ENCODE measurements around the gene SLU7. TPM values are rescaled to one million over a fixed set of nuclear protein-coding genes. Genes with fewer than 3 reads are reported as not detected.

Gene SLU7
- total RNA-seq, 1 experiment from 2014 or later = 33.3 TPM

- POLR2A ChIA-PET (ENCODE audit: unreplicated experiment) = no interaction called here
- no peaks in the 10 kb centered on the region for H3K36me3 ChIP-seq (ENCODE audit: low read depth, low read length)
- DNase-seq = no peak
- no peak overlapping the region for H2AFZ ChIP-seq (ENCODE audit: low read length)
- no peaks in the 10 kb centered on the region for H4K20me1 ChIP-seq (ENCODE audit: low read length)
- H3K9me2 ChIP-seq (replicated peaks; ENCODE audit: low read length) = no peaks in the 10 kb centered on the region
- H3K4me1 ChIP-seq (ENCODE audit: insufficient read depth, low read length) = peaks cover 6% of the 10 kb centered on the region; the same call in 1 of the 2 replicates
- no peak overlapping the region for H3K9ac ChIP-seq (ENCODE audit: low read length)
- H3K4me2 ChIP-seq (ENCODE audit: low read length) = no peak overlapping the region
- CTCF ChIA-PET = no interaction called here
- H3K4me3 ChIP-seq (ENCODE audit: low read length) = no peak overlapping the region
- H3K27ac ChIP-seq (ENCODE audit: low read length) = no peak overlapping the region
- no peaks in the 10 kb centered on the region for H3K79me2 ChIP-seq (ENCODE audit: low read length)
- no peaks in the 10 kb centered on the region for H3K9me3 ChIP-seq (ENCODE audit: low read length)
- H3K27me3 ChIP-seq (ENCODE audit: low read length) = no peaks in the 10 kb centered on the region
- H3F3A ChIP-seq (ENCODE audit: low read length, unreplicated experiment) = no peaks in the 10 kb centered on the region
- intact Hi-C loops (cut with micrococcal nuclease) = loop anchor here (10.0 kb wide), 1 partner anchor 349 kb away; no protein-coding TSS in a partner anchor
- no TSS peak for BruUV-seq (replicated peaks)
- ATAC-seq = no peak
- no peak for TF ChIP-seq EZH2phosphoT487 (IDR thresholded peaks at IDR 0.05; ENCODE audit: borderline replicate concordance, low read length)
- no peak for TF ChIP-seq EZH2 (IDR thresholded peaks at IDR 0.05; ENCODE audit: low read length, unreplicated experiment)
- no peak for TF ChIP-seq CTCF (conservative IDR thresholded peaks at IDR 0.05; ENCODE audit: low read depth, low read length)
Measured at GRCh38 chr5:160435532-160435931, 16.7 kb upstream of the SLU7 start.

- ChIA-PET POLR2A (ENCODE audit: unreplicated experiment) (no interaction called here), CTCF (no interaction called here)
- Histone ChIP-seq H4K20me1 (ENCODE audit: low read length) (no peaks in the 10 kb centered on the region), H3K9me2 (replicated peaks; ENCODE audit: low read length) (no peaks in the 10 kb centered on the region), H3K9me3 (ENCODE audit: low read length) (no peaks in the 10 kb centered on the region), H3K4me1 (ENCODE audit: insufficient read depth, low read length) (peaks cover 6% of the 10 kb centered on the region; the same call in 1 of the 2 replicates), H3K79me2 (ENCODE audit: low read length) (no peaks in the 10 kb centered on the region), H3K9ac (ENCODE audit: low read length) (no peak overlapping the region), H2AFZ (ENCODE audit: low read length) (no peak overlapping the region), H3K36me3 (ENCODE audit: low read depth, low read length) (peaks cover 4% of the 10 kb centered on the region; the same call in 1 of the 2 replicates), H3F3A (ENCODE audit: low read length, unreplicated experiment) (no peaks in the 10 kb centered on the region), H3K27ac (ENCODE audit: low read length) (no peak overlapping the region), H3K4me3 (ENCODE audit: low read length) (no peak overlapping the region), H3K27me3 (ENCODE audit: low read length) (no peaks in the 10 kb centered on the region), H3K4me2 (ENCODE audit: low read length) (no peak overlapping the region)
- no TSS peak for BruUV-seq (replicated peaks)
- intact Hi-C loops (cut with micrococcal nuclease) = loop anchor here (10.0 kb wide), 1 partner anchor 351 kb away; no protein-coding TSS in a partner anchor
- TF ChIP-seq EZH2 (IDR thresholded peaks at IDR 0.05; ENCODE audit: low read length, unreplicated experiment) (no peak), EZH2phosphoT487 (IDR thresholded peaks at IDR 0.05; ENCODE audit: borderline replicate concordance, low read length) (no peak), CTCF (conservative IDR thresholded peaks at IDR 0.05; ENCODE audit: low read depth, low read length) (no peak)
- ATAC-seq (no peak), DNase-seq (no peak)
Measured at GRCh38 chr5:160434022-160434531, 15.2 kb upstream of the SLU7 start.

GRCh38 chr5:160432787-160433186 is 13.9 kb upstream of the SLU7 start:
- Histone ChIP-seq H3K4me2 (ENCODE audit: low read length) (no peak overlapping the region), H3F3A (ENCODE audit: low read length, unreplicated experiment) (no peaks in the 10 kb centered on the region), H3K9ac (ENCODE audit: low read length) (no peak overlapping the region), H3K4me1 (ENCODE audit: insufficient read depth, low read length) (no peaks in the 10 kb centered on the region), H3K27me3 (ENCODE audit: low read length) (no peaks in the 10 kb centered on the region), H3K9me2 (replicated peaks; ENCODE audit: low read length) (no peaks in the 10 kb centered on the region), H3K27ac (ENCODE audit: low read length) (no peak overlapping the region), H2AFZ (ENCODE audit: low read length) (no peak overlapping the region), H3K4me3 (ENCODE audit: low read length) (no peak overlapping the region), H3K36me3 (ENCODE audit: low read depth, low read length) (peaks cover 16% of the 10 kb centered on the region; the same call in 1 of the 2 replicates), H4K20me1 (ENCODE audit: low read length) (no peaks in the 10 kb centered on the region), H3K79me2 (ENCODE audit: low read length) (no peaks in the 10 kb centered on the region), H3K9me3 (ENCODE audit: low read length) (no peaks in the 10 kb centered on the region)
- DNase-seq = no peak
- no peak for ATAC-seq
- no TSS peak for BruUV-seq (replicated peaks)
- TF ChIP-seq EZH2phosphoT487 (IDR thresholded peaks at IDR 0.05; ENCODE audit: borderline replicate concordance, low read length) (no peak), EZH2 (IDR thresholded peaks at IDR 0.05; ENCODE audit: low read length, unreplicated experiment) (no peak), CTCF (conservative IDR thresholded peaks at IDR 0.05; ENCODE audit: low read depth, low read length) (no peak)
- POLR2A ChIA-PET (ENCODE audit: unreplicated experiment) = no interaction called here
- CTCF ChIA-PET = no interaction called here
- intact Hi-C loops (cut with micrococcal nuclease) = loop anchor here (10.0 kb wide), 1 partner anchor 352 kb away; no protein-coding TSS in a partner anchor

All from PC-3 (cell line).